Left renal cortex interstitium (tissue), 4 donors: ENCODE data around the gene SEMA3F. TPM values are rescaled to one million over a fixed set of nuclear protein-coding genes. Genes with fewer than 3 reads are reported as not detected.

Experiments
- DNase-seq, 4 donors: peaks; one replicate each; pipeline ENCODE4 v3.0.0-alpha.2; 2013; ENCODE audit warnings: low read depth in 4 of 4, low spot score in 2 of 4, missing footprints in 1 of 4
- polyA plus RNA-seq, 4 donors: library from polyadenylated mRNA; unstranded; fragments of 120-200 nt; gene quantifications; one replicate each; pipeline ENCODE4 v1.2.1, GENCODE V29; 2013; ENCODE audit not compliant: insufficient read length in 4 of 4

Gene SEMA3F
- polyA plus RNA-seq, 4 donors: 68.6 to 101 (median 80.4) TPM

GRCh38 chr3:50169232-50169832 is 14.2 kb downstream of the SEMA3F start:
- DNase-seq: no peak

GRCh38 chr3:50169858-50170257 is 14.7 kb downstream of the SEMA3F start:
- DNase-seq: no peak

GRCh38 chr3:50170689-50171088 is 15.6 kb downstream of the SEMA3F start:
- no peak for DNase-seq

- DNase-seq: no peak
These were observed 16.6 kb downstream of the SEMA3F start for GRCh38 chr3:50171540-50172301.

- DNase-seq: no peak
These were observed 17.6 kb downstream of the SEMA3F start for GRCh38 chr3:50172626-50173220.

GRCh38 chr3:50173685-50174516 is 18.8 kb downstream of the SEMA3F start:
- no peak for DNase-seq

GRCh38 chr3:50174517-50174895 is 19.4 kb downstream of the SEMA3F start:
- no peak for DNase-seq

- no peak for DNase-seq
These were observed 19.9 kb downstream of the SEMA3F start for GRCh38 chr3:50174947-50175524.

GRCh38 chr3:50177346-50177745 is 22.2 kb downstream of the SEMA3F start:
- DNase-seq: no peak

GRCh38 chr3:50179710-50180109 is 24.6 kb downstream of the SEMA3F start:
- DNase-seq: no peak

GRCh38 chr3:50181985-50182384 is 26.9 kb downstream of the SEMA3F start:
- DNase-seq: no peak

GRCh38 chr3:50182533-50183099 is 27.5 kb downstream of the SEMA3F start:
- no peak for DNase-seq

GRCh38 chr3:50183755-50184154 is 28.6 kb downstream of the SEMA3F start:
- DNase-seq: no peak

GRCh38 chr3:50184242-50184978 is 29.3 kb downstream of the SEMA3F start:
- no peak for DNase-seq

GRCh38 chr3:50185230-50185629 is 30.1 kb downstream of the SEMA3F start:
- DNase-seq: no peak

- DNase-seq: no peak
These were observed 31.0 kb downstream of the SEMA3F start for GRCh38 chr3:50186096-50186495.

- no peak for DNase-seq
These were observed 32.6 kb downstream of the SEMA3F start for GRCh38 chr3:50187750-50188149.

- peak in 1 of 4 donors; percentile 79 for DNase-seq
These were observed 34.1 kb downstream of the SEMA3F start for GRCh38 chr3:50189274-50189673.

GRCh38 chr3:50189989-50190388 is 34.9 kb downstream of the SEMA3F start:
- no peak for DNase-seq
